AML-193 (cell line): Measurements from ENCODE around the gene ADGRD1.

Source experiments
- DNase-seq, 2 experiments: peaks; one replicate each; lab custom pipeline; 2025; lab: John Stamatoyannopoulos, UW

The ADGRD1 gene

GRCh38 chr12:131102991-131103668, 149.4 kb downstream of the ADGRD1 start:
- DNase-seq = no peak

- DNase-seq = no peak
Measured at GRCh38 chr12:131103669-131104462, 150.2 kb downstream of the ADGRD1 start.

GRCh38 chr12:131104463-131105350, 151.0 kb downstream of the ADGRD1 start:
- DNase-seq = peak; percentile 29 to 33

- DNase-seq = no peak
Measured at GRCh38 chr12:131105351-131105735, 151.6 kb downstream of the ADGRD1 start.

GRCh38 chr12:131105736-131106348, 152.1 kb downstream of the ADGRD1 start:
- DNase-seq = no peak

- no peak for DNase-seq
Measured at GRCh38 chr12:131106349-131106941, 152.7 kb downstream of the ADGRD1 start.

- DNase-seq = no peak
Measured at GRCh38 chr12:131108177-131108955, 154.7 kb downstream of the ADGRD1 start.

- no peak for DNase-seq
Measured at GRCh38 chr12:131111446-131111845, 157.7 kb downstream of the ADGRD1 start.

- DNase-seq = no peak
Measured at GRCh38 chr12:131112021-131112420, 158.3 kb downstream of the ADGRD1 start.

- no peak for DNase-seq
Measured at GRCh38 chr12:131112700-131113290, 159.1 kb downstream of the ADGRD1 start.

- no peak for DNase-seq
Measured at GRCh38 chr12:131113568-131114270, 160.0 kb downstream of the ADGRD1 start.

- no peak for DNase-seq
Measured at GRCh38 chr12:131114271-131114670, 160.6 kb downstream of the ADGRD1 start.

GRCh38 chr12:131114942-131115584, 161.4 kb downstream of the ADGRD1 start:
- DNase-seq = no peak

GRCh38 chr12:131115766-131116467, 162.2 kb downstream of the ADGRD1 start:
- no peak for DNase-seq

GRCh38 chr12:131116468-131117117, 162.9 kb downstream of the ADGRD1 start:
- no peak for DNase-seq

GRCh38 chr12:131117438-131118245, 163.9 kb downstream of the ADGRD1 start:
- DNase-seq = no peak

- DNase-seq = no peak
Measured at GRCh38 chr12:131118371-131118770, 164.7 kb downstream of the ADGRD1 start.
